Activated T-cell treated with anti-CD3 and anti-CD28 coated beads, Interleukin-2, amount 50 U/mL, for 72 hours (primary cell): Measurements from ENCODE around the gene C1orf116. TPM values are rescaled to one million over a fixed set of nuclear protein-coding genes. Genes with fewer than 3 reads are reported as not detected.

ENCODE experiments used
- ATAC-seq, 2 donors: fragments of 150-1000 bp; cut with Tn5 transposase; replicated peaks in 1 of 2; 2 replicates each; pipeline ENCODE4 v1.10.0; 2021; ENCODE audit warnings: moderate library complexity in 2 of 2, mild to moderate bottlenecking in 1 of 2
- DNase-seq, 2 donors: peaks; one replicate each; pipeline ENCODE4 v3.0.0; 2021 to 2022; ENCODE audit warnings: mixed read lengths in 1 of 2
- H3K27ac Mint-ChIP-seq: one replicate; pipeline ENCODE4 v1.8.0; 2022; ENCODE audit warnings: mild to moderate bottlenecking, moderate library complexity, mixed read lengths
- H3K27me3 Mint-ChIP-seq: one replicate; pipeline ENCODE4 v1.8.0; 2022; ENCODE audit warnings: low read depth, mixed read lengths
- H3K36me3 Mint-ChIP-seq, 2 donors: one replicate each; pipeline ENCODE4 v1.8.0; 2022; ENCODE audit warnings: mixed read lengths in 2 of 2, mild to moderate bottlenecking in 1 of 2; ENCODE audit not compliant: insufficient read depth in 2 of 2
- H3K4me1 Mint-ChIP-seq: one replicate; pipeline ENCODE4 v1.8.0; 2022; ENCODE audit warnings: low read depth, mixed read lengths
- H3K4me3 Mint-ChIP-seq, 2 donors: one replicate each; pipeline ENCODE4 v1.8.0; 2022; ENCODE audit warnings: mild to moderate bottlenecking in 2 of 2, mixed read lengths in 2 of 2, moderate library complexity in 2 of 2
- H3K9me3 Mint-ChIP-seq, 2 donors: one replicate each; pipeline ENCODE4 v1.8.0; 2022; ENCODE audit warnings: mixed read lengths in 2 of 2
- total RNA-seq, 2 donors: library from RNA; stranded (reverse); gene quantifications; one replicate each; pipeline ENCODE4 v1.2.3, GENCODE V29; 2022

The C1orf116 gene
- under 1 TPM; 0.12 to 0.21 TPM for total RNA-seq

- Mint-ChIP-seq H3K9me3 (no peaks in the 10 kb centered on the region), H3K36me3 (no peaks in the 10 kb centered on the region), H3K27ac (no peak within 1 kb of the TSS), H3K27me3 (peaks cover 49% of the 10 kb centered on the region), H3K4me3 (no peak within 1 kb of the TSS), H3K4me1 (no peaks in the 10 kb centered on the region)
- no peak for DNase-seq
- ATAC-seq = no peak
Measured at GRCh38 chr1:207032528-207033017, at the start of gene C1orf116. C1orf116 (minus strand) TSS chr1:207032756; CDS start chr1:207027598, 5,158 bp downstream.

GRCh38 chr1:207081806-207082205 is 49.2 kb upstream of the C1orf116 start:
- H3K4me3 Mint-ChIP-seq = no peak overlapping the region
- DNase-seq = no peak
- H3K4me1 Mint-ChIP-seq = peaks cover 12% of the 10 kb centered on the region
- H3K27me3 Mint-ChIP-seq = peaks cover 10% of the 10 kb centered on the region
- H3K9me3 Mint-ChIP-seq = no peaks in the 10 kb centered on the region
- H3K27ac Mint-ChIP-seq = no peak overlapping the region
- no peak for ATAC-seq
- no peaks in the 10 kb centered on the region for H3K36me3 Mint-ChIP-seq

GRCh38 chr1:207081088-207081487 is 48.5 kb upstream of the C1orf116 start:
- ATAC-seq (no peak), DNase-seq (no peak)
- Mint-ChIP-seq H3K27me3 (peaks cover 10% of the 10 kb centered on the region), H3K27ac (no peak overlapping the region), H3K36me3 (no peaks in the 10 kb centered on the region), H3K9me3 (no peaks in the 10 kb centered on the region), H3K4me3 (no peak overlapping the region), H3K4me1 (peaks cover 12% of the 10 kb centered on the region)

- H3K27me3 Mint-ChIP-seq = peaks cover 10% of the 10 kb centered on the region
- H3K4me1 Mint-ChIP-seq = peaks cover 5% of the 10 kb centered on the region
- ATAC-seq (no peak), DNase-seq (no peak)
- H3K27ac Mint-ChIP-seq = no peak overlapping the region
- H3K4me3 Mint-ChIP-seq = no peak overlapping the region
- H3K36me3 Mint-ChIP-seq = no peaks in the 10 kb centered on the region
- no peaks in the 10 kb centered on the region for H3K9me3 Mint-ChIP-seq
Measured at GRCh38 chr1:207079706-207080241, 47.2 kb upstream of the C1orf116 start.

GRCh38 chr1:207078578-207079132 is 46.1 kb upstream of the C1orf116 start:
- H3K4me1 Mint-ChIP-seq = no peaks in the 10 kb centered on the region
- H3K36me3 Mint-ChIP-seq = no peaks in the 10 kb centered on the region
- H3K9me3 Mint-ChIP-seq = no peaks in the 10 kb centered on the region
- H3K27ac Mint-ChIP-seq = no peak overlapping the region
- DNase-seq (no peak), ATAC-seq (no peak)
- peaks cover 8% of the 10 kb centered on the region for H3K27me3 Mint-ChIP-seq
- no peak overlapping the region for H3K4me3 Mint-ChIP-seq

GRCh38 chr1:207077470-207078377 is 45.2 kb upstream of the C1orf116 start:
- no peaks in the 10 kb centered on the region for H3K9me3 Mint-ChIP-seq
- DNase-seq = peak; percentile 47 to 75
- H3K27ac Mint-ChIP-seq = no peak overlapping the region
- peak; percentile 69 to 77 for ATAC-seq
- no peaks in the 10 kb centered on the region for H3K4me1 Mint-ChIP-seq
- no peaks in the 10 kb centered on the region for H3K27me3 Mint-ChIP-seq
- no peak overlapping the region for H3K4me3 Mint-ChIP-seq
- H3K36me3 Mint-ChIP-seq = no peaks in the 10 kb centered on the region

- H3K27me3 Mint-ChIP-seq = no peaks in the 10 kb centered on the region
- H3K4me3 Mint-ChIP-seq = no peak overlapping the region
- no peaks in the 10 kb centered on the region for H3K4me1 Mint-ChIP-seq
- ATAC-seq (no peak), DNase-seq (no peak)
- H3K27ac Mint-ChIP-seq = no peak overlapping the region
- no peaks in the 10 kb centered on the region for H3K9me3 Mint-ChIP-seq
- no peaks in the 10 kb centered on the region for H3K36me3 Mint-ChIP-seq
Measured at GRCh38 chr1:207077012-207077411, 44.5 kb upstream of the C1orf116 start.

GRCh38 chr1:207076181-207076955 is 43.8 kb upstream of the C1orf116 start:
- no peaks in the 10 kb centered on the region for H3K9me3 Mint-ChIP-seq
- no peaks in the 10 kb centered on the region for H3K36me3 Mint-ChIP-seq
- H3K4me1 Mint-ChIP-seq = peaks cover under 1% of the 10 kb centered on the region
- H3K27me3 Mint-ChIP-seq = no peaks in the 10 kb centered on the region
- DNase-seq = no peak
- H3K27ac Mint-ChIP-seq = no peak overlapping the region
- ATAC-seq = no peak
- H3K4me3 Mint-ChIP-seq = no peak overlapping the region

GRCh38 chr1:207073906-207074820 is 41.6 kb upstream of the C1orf116 start:
- peaks cover 0 to under 1% of the 10 kb centered on the region in 2 donors for H3K36me3 Mint-ChIP-seq
- no peaks in the 10 kb centered on the region for H3K9me3 Mint-ChIP-seq
- no peaks in the 10 kb centered on the region for H3K27me3 Mint-ChIP-seq
- no peak overlapping the region for H3K4me3 Mint-ChIP-seq
- H3K27ac Mint-ChIP-seq = no peak overlapping the region
- DNase-seq = no peak
- H3K4me1 Mint-ChIP-seq = peaks cover 21% of the 10 kb centered on the region
- no peak for ATAC-seq

GRCh38 chr1:207072233-207072632 is 39.7 kb upstream of the C1orf116 start:
- Mint-ChIP-seq H3K27ac (no peak overlapping the region), H3K4me3 (no peak overlapping the region), H3K27me3 (no peaks in the 10 kb centered on the region), H3K36me3 (peaks cover 0 to 3% of the 10 kb centered on the region in 2 donors), H3K4me1 (peaks cover 25% of the 10 kb centered on the region), H3K9me3 (no peaks in the 10 kb centered on the region)
- ATAC-seq (no peak), DNase-seq (no peak)

- no peak for DNase-seq
- no peak overlapping the region for H3K27ac Mint-ChIP-seq
- H3K9me3 Mint-ChIP-seq = no peaks in the 10 kb centered on the region
- H3K27me3 Mint-ChIP-seq = no peaks in the 10 kb centered on the region
- ATAC-seq = no peak
- peaks cover 25% of the 10 kb centered on the region for H3K4me1 Mint-ChIP-seq
- peaks cover 0 to 3% of the 10 kb centered on the region in 2 donors for H3K36me3 Mint-ChIP-seq
- no peak overlapping the region for H3K4me3 Mint-ChIP-seq
Measured at GRCh38 chr1:207071426-207071825, 38.9 kb upstream of the C1orf116 start.

GRCh38 chr1:207070811-207071210 is 38.3 kb upstream of the C1orf116 start:
- H3K9me3 Mint-ChIP-seq = no peaks in the 10 kb centered on the region
- DNase-seq = no peak
- no peak overlapping the region for H3K4me3 Mint-ChIP-seq
- H3K36me3 Mint-ChIP-seq = peaks cover 0 to 3% of the 10 kb centered on the region in 2 donors
- H3K27me3 Mint-ChIP-seq = no peaks in the 10 kb centered on the region
- peaks cover 25% of the 10 kb centered on the region for H3K4me1 Mint-ChIP-seq
- H3K27ac Mint-ChIP-seq = peak overlapping the region; percentile 14
- ATAC-seq = peak; percentile 31 to 33
